Neural progenitor cell (in vitro differentiated cells): ENCODE data around the gene MCM5.

Experiments
- EZH2 ChIP-seq: fragments of 200-600 bp; sonication (generic); IDR thresholded peaks from 2 replicates; pipeline ENCODE4 v1.6.1; 2017; ENCODE audit warnings: antibody characterized with exemption, mild to moderate bottlenecking, moderate library complexity
- EZH2phosphoT487 ChIP-seq: fragments of 200-600 bp; sonication (generic); IDR thresholded peaks from 2 replicates; pipeline ENCODE4 v1.6.1; 2017; ENCODE audit warnings: antibody characterized with exemption
- TF ChIP-seq, protein P1 (sequence below): fragments of 200-600 bp; sonication (generic); IDR thresholded peaks from 2 replicates; pipeline ENCODE4 v1.5.1; 2017; ENCODE audit warnings: antibody characterized with exemption, mild to moderate bottlenecking

- TF ChIP-seq, protein P1, sequence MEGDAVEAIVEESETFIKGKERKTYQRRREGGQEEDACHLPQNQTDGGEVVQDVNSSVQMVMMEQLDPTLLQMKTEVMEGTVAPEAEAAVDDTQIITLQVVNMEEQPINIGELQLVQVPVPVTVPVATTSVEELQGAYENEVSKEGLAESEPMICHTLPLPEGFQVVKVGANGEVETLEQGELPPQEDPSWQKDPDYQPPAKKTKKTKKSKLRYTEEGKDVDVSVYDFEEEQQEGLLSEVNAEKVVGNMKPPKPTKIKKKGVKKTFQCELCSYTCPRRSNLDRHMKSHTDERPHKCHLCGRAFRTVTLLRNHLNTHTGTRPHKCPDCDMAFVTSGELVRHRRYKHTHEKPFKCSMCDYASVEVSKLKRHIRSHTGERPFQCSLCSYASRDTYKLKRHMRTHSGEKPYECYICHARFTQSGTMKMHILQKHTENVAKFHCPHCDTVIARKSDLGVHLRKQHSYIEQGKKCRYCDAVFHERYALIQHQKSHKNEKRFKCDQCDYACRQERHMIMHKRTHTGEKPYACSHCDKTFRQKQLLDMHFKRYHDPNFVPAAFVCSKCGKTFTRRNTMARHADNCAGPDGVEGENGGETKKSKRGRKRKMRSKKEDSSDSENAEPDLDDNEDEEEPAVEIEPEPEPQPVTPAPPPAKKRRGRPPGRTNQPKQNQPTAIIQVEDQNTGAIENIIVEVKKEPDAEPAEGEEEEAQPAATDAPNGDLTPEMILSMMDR = no peak
- no peak for TF ChIP-seq EZH2
- TF ChIP-seq EZH2phosphoT487 = no peak
Observed at GRCh38 chr22:35442471-35442870, 42.5 kb downstream of the MCM5 start.
